Esophagus muscularis mucosa (tissue), 4 donors: ENCODE data around the gene CLEC16A. TPM values are rescaled to one million over a fixed set of nuclear protein-coding genes. Genes with fewer than 3 reads are reported as not detected.
A peak's percentile ranks its signal among the peaks of the same experiment; 100 is the strongest.

Experiments used
- DNase-seq: peaks from one replicate; pipeline ENCODE4 v3.0.0-alpha.2; 2017; ENCODE audit errors: extremely low spot score
- H3K27ac ChIP-seq, 4 donors: fragments of 200-600 bp; sonication (generic); replicated peaks in 1 of 4; 1 replicate in 3 of 4; 2 replicates in 1 of 4; pipeline ENCODE4 v1.5.1; 2016 to 2019; ENCODE audit warnings: mild to moderate bottlenecking in 1 of 4
- H3K27me3 ChIP-seq, 4 donors: fragments of 200-600 bp; sonication (generic); one replicate each; pipeline versions ENCODE4 v1.5.1 to v1.6.0; 2016 to 2019
- H3K36me3 ChIP-seq, 4 donors: fragments of 200-600 bp; sonication (generic); one replicate each; pipeline ENCODE4 v1.5.1; 2016 to 2019
- H3K4me1 ChIP-seq, 4 donors: fragments of 200-600 bp; sonication (generic); one replicate each; pipeline ENCODE4 v1.5.1; 2016 to 2019
- H3K4me3 ChIP-seq, 4 donors: fragments of 200-600 bp; sonication (generic); 1 replicate in 2 of 4; 2 replicates in 2 of 4; pipeline ENCODE4 v1.5.1; 2016 to 2019; ENCODE audit warnings: mild to moderate bottlenecking in 4 of 4, moderate library complexity in 1 of 4
- H3K9me3 ChIP-seq, 4 donors: fragments of 200-600 bp; sonication (generic); 1 replicate in 3 of 4; 2 replicates in 1 of 4; pipeline ENCODE4 v1.5.1; 2016 to 2019
- EP300 ChIP-seq: sonication (generic); formaldehyde crosslinking; IDR thresholded peaks from one replicate; pipeline ENCODE4 v1.6.1; 2017; ENCODE audit warnings: antibody characterized with exemption
- POLR2A ChIP-seq: fragments of 450-650 bp; IDR thresholded peaks from one replicate; pipeline ENCODE4 v1.6.1; 2017; ENCODE audit warnings: antibody characterized with exemption, moderate library complexity, mild to moderate bottlenecking, low read depth
- POLR2AphosphoS5 ChIP-seq, 2 donors: sonication (generic); formaldehyde crosslinking; IDR thresholded peaks; one replicate each; pipeline ENCODE4 v1.6.1; 2017; ENCODE audit warnings: antibody characterized with exemption in 2 of 2
- WGBS: methylation state at CpG from one replicate; pipeline ENCODE4 v1.1.5; 2018; 5-methylcytosine and 5-hydroxymethylcytosine counted together
- intact Hi-C: fragments of 100-400 bp; cut with DNase I; formaldehyde crosslinking; loops from one replicate; pipeline ENCODE4 v1.15.1; 2023
- total RNA-seq, 4 donors: library from RNA; depleted of rRNA; stranded (reverse); fragments of >200 nt; gene quantifications; one replicate each; pipeline versions ENCODE4 v1.1.0 to v1.2.1, GENCODE V29; 2016
- TF ChIP-seq, protein P1 (sequence below), 3 experiments: fragments of 200-600 bp in 2 of 3; fragments of 450-650 bp in 1 of 3; sonication (generic) in 2 of 3; IDR thresholded peaks; one replicate each; pipeline ENCODE4 v1.5.1; 2017 to 2019; ENCODE audit warnings: antibody characterized with exemption in 3 of 3, mild to moderate bottlenecking in 2 of 3, moderate library complexity in 1 of 3

Gene CLEC16A
- total RNA-seq, 4 donors from 2014 or later, result 22.3 to 34.7 (median 29.2) TPM

GRCh38 chr16:10992797-10993196 lies 48.4 kb downstream of the CLEC16A start:
- intact Hi-C loops, result no loop called here
- TF ChIP-seq, protein P1, sequence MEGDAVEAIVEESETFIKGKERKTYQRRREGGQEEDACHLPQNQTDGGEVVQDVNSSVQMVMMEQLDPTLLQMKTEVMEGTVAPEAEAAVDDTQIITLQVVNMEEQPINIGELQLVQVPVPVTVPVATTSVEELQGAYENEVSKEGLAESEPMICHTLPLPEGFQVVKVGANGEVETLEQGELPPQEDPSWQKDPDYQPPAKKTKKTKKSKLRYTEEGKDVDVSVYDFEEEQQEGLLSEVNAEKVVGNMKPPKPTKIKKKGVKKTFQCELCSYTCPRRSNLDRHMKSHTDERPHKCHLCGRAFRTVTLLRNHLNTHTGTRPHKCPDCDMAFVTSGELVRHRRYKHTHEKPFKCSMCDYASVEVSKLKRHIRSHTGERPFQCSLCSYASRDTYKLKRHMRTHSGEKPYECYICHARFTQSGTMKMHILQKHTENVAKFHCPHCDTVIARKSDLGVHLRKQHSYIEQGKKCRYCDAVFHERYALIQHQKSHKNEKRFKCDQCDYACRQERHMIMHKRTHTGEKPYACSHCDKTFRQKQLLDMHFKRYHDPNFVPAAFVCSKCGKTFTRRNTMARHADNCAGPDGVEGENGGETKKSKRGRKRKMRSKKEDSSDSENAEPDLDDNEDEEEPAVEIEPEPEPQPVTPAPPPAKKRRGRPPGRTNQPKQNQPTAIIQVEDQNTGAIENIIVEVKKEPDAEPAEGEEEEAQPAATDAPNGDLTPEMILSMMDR (IDR thresholded peaks at IDR 0.05), result no peak
- TF ChIP-seq POLR2AphosphoS5 (IDR thresholded peaks at IDR 0.05) (no peak), EP300 (no peak), POLR2A (no peak)
- no peaks in the 10 kb centered on the region for H3K9me3 ChIP-seq
- DNase-seq, result no peak
- 86% methylated on average over 5 of the region's 5 CpGs for WGBS
- H3K4me1 ChIP-seq, result peaks cover 9 to 22% (median 12%) of the 10 kb centered on the region in 4 donors
- peaks cover 5 to 73% (median 45%) of the 10 kb centered on the region in 4 donors for H3K36me3 ChIP-seq
- peak overlapping the region in 2 of 4 donors; percentile 7 to 49 for H3K27ac ChIP-seq
- no peak overlapping the region for H3K4me3 ChIP-seq
- H3K27me3 ChIP-seq, result no peaks in the 10 kb centered on the region

DNA sequence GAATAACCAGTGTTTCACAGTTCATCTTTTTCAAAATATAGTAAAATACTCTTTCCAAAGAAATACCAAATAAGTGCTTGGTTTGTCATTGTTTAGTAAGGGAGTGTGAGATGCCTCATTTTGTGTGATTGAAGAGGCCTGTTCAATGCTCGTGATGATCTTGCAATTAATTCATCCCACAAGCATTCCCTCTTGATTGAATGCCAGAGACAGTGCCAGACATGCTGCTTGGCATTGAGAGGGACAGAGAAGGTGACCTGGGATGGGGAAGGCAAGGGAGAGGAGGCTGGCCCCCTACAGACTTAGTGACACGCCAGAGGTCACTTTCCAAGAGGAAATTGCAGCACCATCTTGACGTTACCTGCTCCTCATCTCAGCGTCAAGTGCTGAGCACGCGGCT lies 49.3 kb downstream of the CLEC16A start:
- 71% methylated on average over 2 of the region's 6 CpGs for WGBS

GRCh38 chr16:10994571-10994970 lies 50.2 kb downstream of the CLEC16A start:
- Histone ChIP-seq H3K36me3 (peaks cover 0 to 59% (median 38%) of the 10 kb centered on the region in 4 donors), H3K27me3 (no peaks in the 10 kb centered on the region), H3K4me3 (no peak overlapping the region), H3K4me1 (peaks cover 9 to 22% (median 12%) of the 10 kb centered on the region in 4 donors), H3K27ac (no peak overlapping the region), H3K9me3 (no peaks in the 10 kb centered on the region)
- no peak for TF ChIP-seq POLR2A
- TF ChIP-seq EP300, result no peak
- TF ChIP-seq POLR2AphosphoS5 (IDR thresholded peaks at IDR 0.05), result no peak
- TF ChIP-seq, protein P1 (IDR thresholded peaks at IDR 0.05), result no peak
- DNase-seq, result no peak
- 89% methylated on average over 5 of the region's 6 CpGs for WGBS
- intact Hi-C loops, result no loop called here

More for the DNA sequence above, 49.3 kb downstream of the CLEC16A start:
- Histone ChIP-seq H3K4me1 (peaks cover 9 to 22% (median 12%) of the 10 kb centered on the region in 4 donors), H3K4me3 (no peak overlapping the region), H3K9me3 (no peaks in the 10 kb centered on the region), H3K36me3 (peaks cover 5 to 66% (median 44%) of the 10 kb centered on the region in 4 donors), H3K27ac (no peak overlapping the region), H3K27me3 (no peaks in the 10 kb centered on the region)
- TF ChIP-seq EP300 (no peak), POLR2A (no peak), POLR2AphosphoS5 (IDR thresholded peaks at IDR 0.05) (no peak)
- TF ChIP-seq, protein P1 (IDR thresholded peaks at IDR 0.05), result no peak
- DNase-seq, result no peak
- intact Hi-C loops, result no loop called here

DNA sequence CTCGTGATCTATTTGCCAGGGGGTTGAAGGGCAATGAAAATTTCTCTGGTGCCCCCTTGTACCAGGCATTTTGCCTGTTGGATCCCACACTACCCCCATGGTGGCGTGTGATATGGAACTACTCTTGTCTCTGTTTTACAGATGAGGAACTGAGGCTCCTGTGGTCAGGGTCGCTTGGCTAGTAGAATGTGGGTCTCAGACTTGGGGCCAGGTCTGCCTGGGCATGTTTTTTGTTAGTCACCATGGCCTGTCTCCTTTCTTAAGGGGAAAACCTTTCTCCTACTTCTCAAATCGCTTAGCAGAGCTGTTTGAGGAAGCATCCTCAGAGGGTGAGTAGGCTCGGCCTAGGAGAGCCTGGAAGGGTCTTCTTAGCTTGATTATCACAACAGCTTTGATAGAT lies 51.2 kb downstream of the CLEC16A start:
- H3K36me3 ChIP-seq, result peaks cover 0 to 49% (median 36%) of the 10 kb centered on the region in 4 donors
- H3K27ac ChIP-seq, result no peak overlapping the region
- H3K4me3 ChIP-seq, result no peak overlapping the region
- intact Hi-C loops, result no loop called here
- H3K9me3 ChIP-seq, result no peaks in the 10 kb centered on the region
- 92% methylated on average over 5 of the region's 5 CpGs for WGBS
- no peak for TF ChIP-seq POLR2AphosphoS5 (IDR thresholded peaks at IDR 0.05)
- TF ChIP-seq POLR2A, result no peak
- H3K27me3 ChIP-seq, result no peaks in the 10 kb centered on the region
- DNase-seq, result no peak
- H3K4me1 ChIP-seq, result peaks cover 9 to 22% (median 12%) of the 10 kb centered on the region in 4 donors

- intact Hi-C loops, result no loop called here
These were observed 53.1 kb downstream of the CLEC16A start for GRCh38 chr16:10997485-10997884.

More at GRCh38 chr16:10997485-10997884, 53.1 kb downstream of the CLEC16A start:
- 96% methylated on average over 4 of the region's 4 CpGs for WGBS
- Histone ChIP-seq H3K4me3 (no peak overlapping the region), H3K4me1 (peaks cover 0 to 10% (median 5%) of the 10 kb centered on the region in 4 donors), H3K27me3 (no peaks in the 10 kb centered on the region), H3K27ac (no peak overlapping the region), H3K9me3 (no peaks in the 10 kb centered on the region), H3K36me3 (peaks cover 0 to 47% (median 31%) of the 10 kb centered on the region in 4 donors)
- DNase-seq, result no peak
- TF ChIP-seq POLR2AphosphoS5 (IDR thresholded peaks at IDR 0.05), result no peak
- TF ChIP-seq EP300, result no peak
- TF ChIP-seq, protein P1 (IDR thresholded peaks at IDR 0.05), result no peak
- TF ChIP-seq POLR2A, result no peak
